GM21423 (cell line): ENCODE results near the gene LRIG1.
A peak's percentile ranks its signal among the peaks of the same experiment; 100 is the strongest.

Experiments
- ATAC-seq: cut with Tn5 transposase; IDR thresholded peaks from one replicate; pipeline ENCODE4 v1.9.1; 2021; ENCODE audit warnings: mild to moderate bottlenecking, moderate library complexity; ENCODE audit not compliant: unreplicated experiment

Gene LRIG1

GRCh38 chr3:66392512-66392911 lies 108.3 kb downstream of the LRIG1 start:
- ATAC-seq = no peak

DNA sequence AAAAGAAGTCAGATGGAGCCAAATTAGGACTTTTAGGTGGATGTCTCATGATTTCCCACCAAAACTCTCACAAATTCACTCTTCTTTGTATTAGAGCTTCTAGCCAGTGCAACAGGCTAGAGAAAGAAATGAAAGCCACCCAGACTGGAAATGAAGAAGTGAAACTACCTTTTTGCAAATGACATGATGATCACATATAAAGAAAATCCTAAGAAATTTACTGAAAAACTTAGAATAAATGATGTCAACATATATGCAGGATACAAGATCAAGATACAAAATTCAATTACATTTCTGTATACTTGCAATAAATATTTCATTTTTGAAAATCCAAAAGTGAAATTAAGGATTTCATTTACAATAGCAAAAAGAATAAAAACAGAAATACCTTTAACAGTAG lies 110.8 kb downstream of the LRIG1 start:
- no peak for ATAC-seq

GRCh38 chr3:66386925-66387650 lies 113.7 kb downstream of the LRIG1 start:
- peak; percentile 43 for ATAC-seq

- peak; percentile 87 for ATAC-seq
Measured at GRCh38 chr3:66386011-66386924, 114.6 kb downstream of the LRIG1 start.

DNA sequence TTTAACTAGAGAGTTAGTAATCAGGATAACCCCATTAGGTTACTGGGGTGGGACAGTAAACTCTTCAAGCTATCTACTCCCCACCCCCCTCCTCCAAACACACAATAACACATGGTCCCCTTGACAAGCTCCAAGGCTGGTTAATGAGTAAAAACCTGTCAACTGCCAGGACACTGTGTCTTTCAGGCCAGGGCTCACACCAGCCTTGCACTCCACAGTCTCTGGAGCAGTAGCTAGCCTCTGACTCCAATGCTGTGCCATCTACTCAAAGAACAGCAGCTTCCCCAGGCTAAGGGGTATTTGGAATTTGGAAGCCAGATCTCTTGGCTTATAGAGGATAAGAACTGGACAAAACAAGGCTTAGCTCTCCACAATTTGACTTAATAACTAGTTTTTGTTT lies 115.8 kb downstream of the LRIG1 start:
- ATAC-seq = no peak

DNA sequence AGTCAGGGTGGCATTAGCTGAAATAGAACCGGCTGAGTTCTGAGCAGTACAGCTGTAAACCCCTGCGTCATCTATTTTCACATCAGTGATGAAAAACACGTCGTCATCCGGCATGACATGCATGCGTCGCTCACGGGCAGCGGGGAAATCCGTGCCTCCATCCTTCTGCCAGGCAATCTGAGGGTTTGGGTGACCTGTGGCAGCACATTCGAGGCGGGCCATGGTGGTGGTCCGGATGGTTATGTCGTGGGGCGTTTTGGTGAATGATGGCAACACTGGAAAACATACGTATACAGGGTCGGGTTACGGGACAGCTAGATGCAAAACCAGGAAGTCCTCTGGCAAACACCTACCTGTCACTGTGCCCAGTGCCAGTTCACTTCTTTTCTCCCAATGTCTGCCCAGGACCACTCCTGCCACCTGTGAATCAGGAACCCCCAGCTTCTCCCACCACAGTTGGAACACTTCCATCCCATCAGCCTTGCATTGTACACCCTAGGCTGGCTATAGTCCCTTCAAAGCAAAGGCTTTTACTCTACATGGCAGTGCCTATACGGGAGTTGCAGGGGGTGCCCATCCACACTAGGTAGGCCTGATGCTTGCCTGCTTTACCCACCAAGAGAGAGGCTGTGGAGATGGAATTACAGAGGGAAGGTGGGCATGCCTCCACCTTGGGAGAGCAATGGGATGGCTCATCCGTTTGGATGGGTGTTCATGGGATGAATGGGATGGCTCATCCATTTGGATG lies 116.7 kb downstream of the LRIG1 start:
- no peak for ATAC-seq

DNA sequence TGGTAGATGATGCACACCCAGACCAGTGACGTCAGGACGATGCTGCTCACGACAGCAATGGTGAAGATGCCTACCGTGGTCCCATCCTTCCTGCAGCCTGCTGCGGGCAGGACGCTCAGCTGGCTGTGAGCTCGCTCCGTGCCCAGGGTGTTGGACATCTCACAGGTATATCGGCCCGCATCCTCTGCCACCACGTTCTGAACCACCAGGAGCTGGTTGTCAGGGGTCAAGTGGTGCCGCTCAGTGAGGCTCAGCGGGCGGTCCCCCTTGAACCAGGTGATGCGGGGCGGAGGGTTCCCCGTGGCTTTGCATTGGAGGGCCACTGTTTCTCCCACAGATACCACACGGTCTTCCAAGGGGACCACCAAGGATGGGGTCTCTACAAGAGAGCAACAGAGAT lies 117.8 kb downstream of the LRIG1 start:
- no peak for ATAC-seq

DNA sequence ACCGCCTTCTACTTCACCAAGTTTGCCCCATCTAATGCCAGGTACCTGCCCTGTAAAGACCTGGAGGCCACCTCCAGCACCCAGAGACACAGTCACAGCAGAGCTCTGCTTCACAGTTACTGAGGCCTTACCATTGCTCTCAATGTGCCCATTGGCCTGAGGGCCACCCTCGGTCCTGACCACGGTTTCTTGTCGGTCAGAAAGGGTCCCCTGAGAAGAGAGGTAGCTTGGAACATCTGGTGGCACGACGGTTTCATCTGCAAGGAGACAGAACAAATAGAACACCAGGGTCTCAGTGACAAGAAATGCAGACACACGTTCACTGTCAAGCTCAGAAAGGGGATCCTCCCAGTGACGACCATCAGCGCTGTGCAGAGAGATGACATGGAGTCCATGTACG lies 118.7 kb downstream of the LRIG1 start:
- ATAC-seq = no peak

DNA sequence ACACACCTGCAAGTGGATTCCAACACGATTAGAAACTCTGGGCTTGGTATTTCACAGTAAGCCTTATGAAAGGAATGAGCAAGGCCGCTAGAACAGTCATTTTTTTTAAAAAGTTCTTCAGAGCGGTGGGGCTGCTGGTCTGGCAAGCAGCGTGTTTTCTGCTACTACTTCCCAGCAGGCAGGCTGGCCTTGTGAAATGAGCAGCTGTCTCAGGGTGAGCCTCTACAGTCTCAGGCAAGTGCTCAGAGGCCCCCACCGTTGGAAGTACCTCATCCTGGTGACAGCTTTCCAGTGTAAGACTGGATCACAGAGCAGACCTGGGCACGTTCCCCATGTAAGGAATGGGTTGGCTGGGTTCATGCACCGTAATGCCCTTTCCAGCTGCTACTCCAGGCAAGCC lies 119.2 kb downstream of the LRIG1 start:
- ATAC-seq = no peak

GRCh38 chr3:66380200-66380932 lies 120.5 kb downstream of the LRIG1 start:
- no peak for ATAC-seq

DNA sequence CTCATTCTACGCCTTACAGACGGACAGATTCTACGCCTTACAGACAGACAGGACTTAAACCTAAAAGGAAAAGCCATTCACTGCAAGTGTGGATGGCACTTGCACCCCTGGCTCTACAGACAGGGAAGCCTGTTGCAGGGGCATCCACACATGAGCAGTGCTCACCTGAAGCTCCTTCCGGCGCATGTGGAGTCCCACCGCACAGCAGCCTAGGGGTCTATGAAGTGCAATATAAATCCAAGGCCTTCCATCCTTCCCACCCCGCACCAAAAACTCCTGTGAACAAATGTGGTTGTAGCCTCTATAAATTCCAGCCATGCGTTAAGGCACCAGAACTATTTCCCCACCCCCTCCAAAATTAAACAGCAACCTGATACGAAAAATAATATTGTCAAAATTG lies 121.3 kb downstream of the LRIG1 start:
- no peak for ATAC-seq

- ATAC-seq = no peak
Measured at GRCh38 chr3:66378256-66378655, 122.6 kb downstream of the LRIG1 start.

GRCh38 chr3:66377800-66378199 lies 123.0 kb downstream of the LRIG1 start:
- no peak for ATAC-seq

- no peak for ATAC-seq
Measured at GRCh38 chr3:66376568-66376967, 124.3 kb downstream of the LRIG1 start.

DNA sequence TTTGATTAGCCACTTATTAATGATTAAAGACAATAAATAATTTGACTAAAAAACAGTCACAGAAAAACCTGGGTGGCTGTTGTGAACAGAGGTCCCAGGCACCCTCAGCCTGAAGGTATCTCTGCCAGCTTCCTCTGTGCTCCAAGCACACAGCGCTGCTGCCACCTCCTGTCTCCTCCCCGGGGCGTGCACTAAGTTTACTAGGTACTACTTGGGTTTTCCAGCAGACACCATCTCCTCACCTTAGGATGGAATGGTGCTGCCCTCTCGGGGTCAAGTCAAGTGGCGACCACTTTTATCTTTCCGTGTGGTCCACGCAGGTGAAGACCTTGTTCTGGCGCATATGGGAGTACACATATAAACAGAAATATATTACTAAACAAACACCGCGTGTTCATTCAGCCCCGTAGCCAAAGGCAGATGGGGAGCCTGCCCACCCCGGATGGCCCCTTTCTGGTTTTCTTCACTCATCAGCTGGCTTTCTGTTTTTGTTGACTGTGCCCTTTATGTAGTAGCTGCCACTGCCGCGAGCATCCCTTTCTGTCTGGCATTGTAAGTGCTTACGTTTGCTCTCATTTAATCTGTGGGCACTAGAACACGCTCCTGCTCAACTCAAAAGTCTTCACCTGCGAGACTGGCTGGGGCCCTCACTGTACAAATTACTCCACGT lies 128.0 kb downstream of the LRIG1 start:
- no peak for ATAC-seq

DNA sequence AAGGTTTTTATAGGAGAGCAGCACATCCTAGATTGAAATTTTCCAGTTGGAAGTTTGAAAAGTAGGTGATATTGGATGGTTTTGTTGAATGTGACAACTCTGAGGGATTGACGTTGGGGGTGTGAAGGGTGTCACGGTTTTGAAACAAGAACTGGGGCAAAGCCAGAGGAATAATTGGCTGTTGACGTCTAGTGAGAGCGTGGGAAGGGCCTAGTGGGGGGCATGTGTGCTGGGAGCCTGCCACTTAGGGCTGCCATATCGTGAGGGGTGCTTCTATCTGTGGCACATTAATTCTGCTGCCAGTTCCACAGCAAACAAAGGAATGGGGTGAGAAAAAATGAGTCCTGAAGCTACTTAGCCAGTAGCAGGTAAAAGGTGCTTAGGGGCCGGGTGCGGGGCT lies 129.4 kb downstream of the LRIG1 start:
- ATAC-seq = no peak

GRCh38 chr3:66370179-66370578 lies 130.6 kb downstream of the LRIG1 start:
- ATAC-seq = no peak

DNA sequence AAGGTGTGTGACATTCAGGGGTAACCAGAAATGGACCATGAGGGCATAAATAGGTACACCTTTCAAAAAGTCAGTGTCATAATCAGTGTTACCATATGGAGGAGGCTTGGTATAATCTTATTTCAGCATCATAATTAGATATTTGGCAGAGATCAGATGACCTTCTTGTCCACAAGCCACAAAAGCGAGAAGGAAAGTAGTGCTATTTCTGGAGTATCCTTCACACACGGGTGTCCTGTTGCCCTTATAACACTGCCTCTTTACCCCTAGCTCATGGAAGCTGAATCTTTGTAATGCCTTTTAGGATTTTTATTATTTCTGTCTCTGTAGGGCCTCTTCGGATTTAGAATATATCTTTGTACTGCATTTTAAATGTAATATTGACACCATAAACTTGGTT lies 132.8 kb downstream of the LRIG1 start:
- no peak for ATAC-seq

- no peak for ATAC-seq
Measured at GRCh38 chr3:66366747-66367146, 134.1 kb downstream of the LRIG1 start.

- no peak for ATAC-seq
Measured at GRCh38 chr3:66365080-66365479, 135.7 kb downstream of the LRIG1 start.
